DMS53 treated with DMSO at 0.1 percent for 48 hours (cell line): Measurements from ENCODE around the gene HOXA9.
A peak's percentile ranks its signal among the peaks of the same experiment; 100 is the strongest.

Source experiments
- DNase-seq: peaks from one replicate; lab custom pipeline; 2025; ENCODE audit not compliant: unreplicated experiment; lab: John Stamatoyannopoulos, UW

The HOXA9 gene

DNA sequence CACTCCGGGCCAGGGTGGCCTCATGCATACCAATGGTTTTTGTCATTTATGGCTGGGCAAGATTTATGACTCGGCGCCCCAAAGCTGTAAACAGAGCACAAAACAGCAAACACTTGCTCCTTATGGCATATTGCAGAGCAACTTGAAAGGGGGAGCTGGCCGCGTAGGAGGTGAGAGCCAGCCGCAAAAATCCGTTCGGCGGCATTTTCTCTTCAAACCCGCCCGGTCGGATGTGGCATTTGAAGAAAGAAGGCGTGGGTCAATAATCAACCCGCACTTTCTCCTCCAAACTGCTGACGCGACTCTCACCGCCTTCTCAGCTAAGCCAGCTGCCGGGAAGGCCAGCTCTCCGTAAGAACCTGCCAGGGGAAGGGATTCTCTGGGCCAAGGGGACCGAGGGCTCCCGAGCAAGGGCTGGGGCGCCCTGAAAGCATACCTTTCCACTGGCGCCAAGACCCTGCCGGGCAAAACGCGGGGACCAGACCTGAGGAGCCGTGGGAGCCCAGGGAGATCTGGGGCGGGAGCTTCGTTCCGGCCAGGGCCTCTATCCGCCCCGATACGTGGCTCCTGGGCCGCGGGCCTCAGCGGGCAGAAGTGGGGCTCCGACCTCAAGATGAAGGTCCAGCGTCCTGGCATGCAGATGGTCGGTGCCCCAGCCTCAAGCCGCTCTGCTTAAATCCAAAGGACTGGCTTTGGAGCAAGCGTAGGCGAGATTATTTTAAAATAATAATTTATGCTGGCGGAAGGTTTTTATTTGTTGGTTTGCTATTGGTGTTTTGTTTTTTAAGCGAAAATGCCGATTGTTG, 49.9 kb downstream of the HOXA9 start:
- DNase-seq, result peak; percentile 18

DNA sequence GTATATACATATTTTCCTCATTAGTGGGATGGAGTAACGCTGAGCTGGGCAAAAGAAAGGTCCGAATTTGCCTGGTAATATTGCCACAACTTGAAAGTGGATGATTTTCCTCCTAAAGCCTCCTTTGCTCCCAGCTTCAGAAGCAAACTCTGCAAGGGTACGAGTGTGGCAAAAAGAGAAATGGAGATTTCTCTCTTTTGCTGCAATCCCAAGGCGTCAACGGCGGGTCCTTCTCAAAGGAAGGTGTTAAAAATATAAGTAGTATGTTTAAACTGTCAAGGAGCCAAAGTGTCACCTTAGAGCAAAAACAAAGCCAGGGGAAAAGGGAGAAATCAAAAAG, 50.5 kb downstream of the HOXA9 start:
- DNase-seq, result no peak

DNA sequence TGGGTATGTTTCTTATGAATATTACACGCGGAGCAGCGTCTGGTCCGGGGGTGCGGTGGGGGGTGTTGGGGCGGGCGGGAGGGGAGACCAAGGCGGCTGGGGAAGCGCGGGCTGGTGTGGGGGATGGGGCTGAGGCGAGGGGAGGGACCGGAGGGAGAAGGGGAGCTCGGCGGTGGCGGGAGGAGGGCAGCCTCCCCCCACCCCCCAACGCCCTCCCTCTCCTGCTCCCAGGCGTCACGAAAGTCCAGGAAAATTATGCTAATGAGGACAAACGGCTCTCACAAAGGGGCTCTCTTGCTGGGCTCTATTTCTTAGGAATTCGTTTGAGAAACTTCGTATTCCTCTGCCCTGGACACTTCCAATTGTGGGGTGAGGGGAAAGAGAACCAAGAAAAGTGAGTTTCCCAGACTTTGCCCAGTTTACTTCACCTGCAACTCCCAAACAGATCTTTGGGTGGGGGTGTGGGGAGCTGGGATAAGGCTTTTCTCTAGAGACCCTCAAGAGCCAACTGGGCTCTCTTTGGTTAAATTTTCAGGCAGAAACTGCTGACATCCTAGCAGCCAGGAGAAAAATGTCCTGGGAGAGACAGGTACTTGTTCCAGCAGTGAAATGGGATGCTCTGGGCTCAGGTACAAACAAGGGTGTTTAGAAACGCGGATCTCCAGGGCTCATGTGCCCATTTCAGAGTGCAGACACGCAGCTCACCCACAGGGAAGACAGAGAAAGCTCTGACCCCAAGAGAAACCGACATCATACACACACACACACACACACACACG, 51.2 kb downstream of the HOXA9 start:
- peak; percentile 24 for DNase-seq

DNA sequence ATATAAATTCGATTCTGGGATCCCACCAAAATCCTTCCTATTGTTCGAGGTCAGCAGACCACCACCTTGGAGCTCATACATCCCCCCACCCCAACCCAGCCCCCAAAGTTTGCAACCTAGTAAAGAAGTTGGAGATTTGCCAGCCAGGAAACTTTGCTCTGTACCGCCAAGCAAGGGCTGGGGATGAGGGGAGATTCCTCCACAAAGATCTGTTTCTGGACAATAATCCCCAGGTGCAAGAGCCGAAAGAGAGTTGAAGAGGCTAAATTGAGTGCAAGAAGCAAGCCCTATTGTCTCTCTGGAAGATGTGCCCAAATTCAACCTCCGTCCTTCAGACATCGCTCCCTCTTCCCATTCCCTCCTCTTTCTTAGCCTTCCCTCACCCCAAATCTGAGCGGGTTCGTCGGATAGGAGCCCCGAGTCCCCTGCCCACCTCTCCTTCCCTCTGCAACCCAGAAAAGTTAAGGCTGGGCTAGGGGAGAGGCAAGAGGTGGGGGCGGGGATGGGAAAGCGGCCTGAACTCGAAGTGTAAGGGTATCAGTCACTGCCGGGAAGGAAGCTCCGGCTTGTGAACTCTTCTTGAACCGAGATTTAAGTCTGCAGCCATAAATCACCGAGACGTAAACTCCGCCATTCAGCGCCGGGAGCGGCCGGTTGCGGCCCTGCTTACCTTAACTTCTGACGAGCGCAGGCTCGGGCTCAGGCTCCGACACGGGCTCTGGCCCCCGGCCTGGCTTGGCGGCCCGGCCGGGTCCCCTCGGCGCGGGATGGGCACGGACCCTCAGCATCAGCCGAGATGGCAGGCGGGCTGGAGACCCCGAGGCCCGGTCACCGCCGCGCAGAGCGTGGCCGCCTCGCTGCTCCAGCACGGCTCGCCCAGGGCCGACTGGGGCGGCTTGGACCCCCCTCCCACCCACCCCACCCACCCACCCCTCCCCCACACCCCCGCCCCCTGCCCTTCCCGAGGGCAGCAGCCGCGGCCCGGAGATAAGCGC, 52.1 kb downstream of the HOXA9 start:
- peak; percentile 29 for DNase-seq
